CD4-positive, CD25-positive, alpha-beta regulatory T cell (primary cell): ENCODE results near the gene NEURL1. TPM values are rescaled to one million over a fixed set of nuclear protein-coding genes. Genes with fewer than 3 reads are reported as not detected.
A peak's percentile ranks its signal among the peaks of the same experiment; 100 is the strongest.

ENCODE experiments used
- ATAC-seq, 2 donors: fragments of 150-1000 bp; cut with Tn5 transposase; one replicate each; pipeline ENCODE4 v1.10.0; 2021; ENCODE audit warnings: low read depth in 2 of 2, moderate number of reproducible peaks in 2 of 2, moderate library complexity in 1 of 2
- DNase-seq, 3 donors: peaks; one replicate each; pipeline versions ENCODE4 v3.0.0 to v3.0.0-alpha.2; 2012 to 2022; ENCODE audit warnings: mixed read lengths in 1 of 3
- H3K27ac ChIP-seq: one replicate; pipeline ENCODE4 v1.7.0; 2013; ENCODE audit warnings: mild to moderate bottlenecking, low read length; ENCODE audit not compliant: insufficient read depth, poor library complexity, severe bottlenecking
- H3K27me3 ChIP-seq: one replicate; pipeline ENCODE4 v1.7.0; 2013; ENCODE audit warnings: low read length; ENCODE audit not compliant: control insufficient read depth, insufficient read depth
- H3K36me3 ChIP-seq: one replicate; pipeline ENCODE4 v1.7.0; 2013; ENCODE audit warnings: mild to moderate bottlenecking, low read length, moderate library complexity; ENCODE audit not compliant: control insufficient read depth, insufficient read depth
- H3K4me1 ChIP-seq: 2 replicates; pipeline ENCODE4 v1.7.0; 2013; ENCODE audit warnings: mild to moderate bottlenecking, low read length; ENCODE audit not compliant: insufficient read depth, control insufficient read depth, poor library complexity, severe bottlenecking
- H3K4me3 ChIP-seq: one replicate; pipeline ENCODE4 v1.7.0; 2013; ENCODE audit warnings: low read depth, mild to moderate bottlenecking, low read length, moderate library complexity
- H3K9me3 ChIP-seq, 2 experiments: 1 replicate in 1 of 2; 2 replicates in 1 of 2; pipeline ENCODE4 v1.7.0; 2013; ENCODE audit warnings: low read length in 2 of 2, mild to moderate bottlenecking in 1 of 2, moderate library complexity in 1 of 2; ENCODE audit not compliant: control insufficient read depth in 2 of 2
- H3K27ac Mint-ChIP-seq, 3 donors: one replicate each; pipeline ENCODE4 v1.8.0; 2020 to 2022; ENCODE audit warnings: mild to moderate bottlenecking in 3 of 3, mixed read lengths in 3 of 3, moderate library complexity in 2 of 3
- H3K27me3 Mint-ChIP-seq: one replicate; pipeline ENCODE4 v1.8.0; 2022; ENCODE audit warnings: mild to moderate bottlenecking, mixed read lengths
- H3K36me3 Mint-ChIP-seq: one replicate; pipeline ENCODE4 v1.8.0; 2020; ENCODE audit warnings: mixed read lengths
- H3K4me1 Mint-ChIP-seq, 4 donors: one replicate each; pipeline ENCODE4 v1.8.0; 2020 to 2022; ENCODE audit warnings: mixed read lengths in 4 of 4, mild to moderate bottlenecking in 1 of 4
- H3K4me3 Mint-ChIP-seq, 4 donors: one replicate each; pipeline ENCODE4 v1.8.0; 2020 to 2022; ENCODE audit warnings: mild to moderate bottlenecking in 4 of 4, mixed read lengths in 4 of 4, moderate library complexity in 3 of 4
- H3K9me3 Mint-ChIP-seq, 7 donors: one replicate each; pipeline ENCODE4 v1.8.0; 2020 to 2022; ENCODE audit warnings: mixed read lengths in 7 of 7, mild to moderate bottlenecking in 3 of 7, moderate library complexity in 2 of 7
- polyA plus RNA-seq, 4 donors: library from polyadenylated mRNA; unstranded; fragments of 300-500 nt; fragmentation: Illumina TruSeq; gene quantifications; one replicate each; pipeline ENCODE4 v1.2.3, GENCODE V29; 2021
- total RNA-seq: library from RNA; stranded (reverse); gene quantifications from one replicate; pipeline ENCODE4 v1.2.3, GENCODE V29; 2022

NEURL1 gene
- total and polyA plus RNA-seq, 5 donors from 2014 or later: 0.29 to 1.1 (median 0.71) TPM

- Histone ChIP-seq H3K4me1 (no peaks in the 10 kb centered on the region), H3K27ac (no peak overlapping the region), H3K4me3 (no peak overlapping the region), H3K36me3 (no peaks in the 10 kb centered on the region), H3K9me3 (no peaks in the 10 kb centered on the region), H3K27me3 (no peaks in the 10 kb centered on the region)
- Mint-ChIP-seq H3K9me3 (no peaks in the 10 kb centered on the region), H3K4me1 (no peaks in the 10 kb centered on the region), H3K4me3 (no peak overlapping the region), H3K27ac (no peak overlapping the region), H3K27me3 (peaks cover 11% of the 10 kb centered on the region), H3K36me3 (no peaks in the 10 kb centered on the region)
- no peak for DNase-seq
- no peak for ATAC-seq
Measured at GRCh38 chr10:103574097-103575061, 80.9 kb downstream of the NEURL1 start.

GRCh38 chr10:103575416-103576075 is 82.0 kb downstream of the NEURL1 start:
- Histone ChIP-seq H3K36me3 (no peaks in the 10 kb centered on the region), H3K9me3 (no peaks in the 10 kb centered on the region), H3K27ac (no peak overlapping the region), H3K27me3 (no peaks in the 10 kb centered on the region), H3K4me3 (no peak overlapping the region), H3K4me1 (no peaks in the 10 kb centered on the region)
- no peaks in the 10 kb centered on the region for H3K9me3 Mint-ChIP-seq
- no peak overlapping the region for H3K27ac Mint-ChIP-seq
- no peaks in the 10 kb centered on the region for H3K4me1 Mint-ChIP-seq
- H3K27me3 Mint-ChIP-seq: peaks cover 12% of the 10 kb centered on the region
- ATAC-seq (no peak), DNase-seq (no peak)
- H3K36me3 Mint-ChIP-seq: no peaks in the 10 kb centered on the region
- no peak overlapping the region for H3K4me3 Mint-ChIP-seq

GRCh38 chr10:103576076-103576471 is 82.6 kb downstream of the NEURL1 start:
- Histone ChIP-seq H3K9me3 (no peaks in the 10 kb centered on the region), H3K27ac (no peak overlapping the region), H3K36me3 (no peaks in the 10 kb centered on the region), H3K4me1 (no peaks in the 10 kb centered on the region), H3K27me3 (no peaks in the 10 kb centered on the region), H3K4me3 (no peak overlapping the region)
- ATAC-seq: no peak
- Mint-ChIP-seq H3K27me3 (peaks cover 16% of the 10 kb centered on the region), H3K4me3 (no peak overlapping the region), H3K27ac (no peak overlapping the region), H3K4me1 (no peaks in the 10 kb centered on the region), H3K36me3 (no peaks in the 10 kb centered on the region), H3K9me3 (no peaks in the 10 kb centered on the region)
- no peak for DNase-seq

- no peaks in the 10 kb centered on the region for H3K4me1 Mint-ChIP-seq
- no peaks in the 10 kb centered on the region for H3K36me3 Mint-ChIP-seq
Measured at GRCh38 chr10:103576862-103577261, 83.4 kb downstream of the NEURL1 start.

GRCh38 chr10:103578782-103579382 is 85.4 kb downstream of the NEURL1 start:
- Histone ChIP-seq H3K27me3 (no peaks in the 10 kb centered on the region), H3K27ac (no peak overlapping the region), H3K36me3 (no peaks in the 10 kb centered on the region), H3K4me3 (no peak overlapping the region), H3K9me3 (no peaks in the 10 kb centered on the region), H3K4me1 (peaks cover 7% of the 10 kb centered on the region)
- peak in 1 of 2 donors; percentile 43 for ATAC-seq
- DNase-seq: peak in 1 of 3 donors; percentile 52
- Mint-ChIP-seq H3K36me3 (no peaks in the 10 kb centered on the region), H3K4me3 (no peak overlapping the region), H3K9me3 (no peaks in the 10 kb centered on the region), H3K27ac (no peak overlapping the region), H3K27me3 (peaks cover 10% of the 10 kb centered on the region), H3K4me1 (peaks cover 0 to 9% (median 3%) of the 10 kb centered on the region in 4 donors)

More at GRCh38 chr10:103576862-103577261, 83.4 kb downstream of the NEURL1 start:
- no peak overlapping the region for H3K4me3 ChIP-seq
- H3K27me3 ChIP-seq: no peaks in the 10 kb centered on the region
- H3K9me3 Mint-ChIP-seq: no peaks in the 10 kb centered on the region
- peaks cover 17% of the 10 kb centered on the region for H3K27me3 Mint-ChIP-seq
- H3K27ac Mint-ChIP-seq: no peak overlapping the region
- H3K4me1 ChIP-seq: no peaks in the 10 kb centered on the region
- no peak overlapping the region for H3K27ac ChIP-seq
- no peak for ATAC-seq
- H3K4me3 Mint-ChIP-seq: no peak overlapping the region
- no peak for DNase-seq
- no peaks in the 10 kb centered on the region for H3K36me3 ChIP-seq
- H3K9me3 ChIP-seq: no peaks in the 10 kb centered on the region

- Mint-ChIP-seq H3K4me1 (peaks cover 0 to 13% (median 5%) of the 10 kb centered on the region in 4 donors), H3K27ac (no peak overlapping the region), H3K27me3 (peaks cover 10% of the 10 kb centered on the region), H3K9me3 (no peaks in the 10 kb centered on the region), H3K4me3 (no peak overlapping the region), H3K36me3 (no peaks in the 10 kb centered on the region)
- H3K9me3 ChIP-seq: no peaks in the 10 kb centered on the region
- H3K27ac ChIP-seq: no peak overlapping the region
- no peaks in the 10 kb centered on the region for H3K36me3 ChIP-seq
- peaks cover 11% of the 10 kb centered on the region for H3K4me1 ChIP-seq
- ATAC-seq: no peak
- no peak for DNase-seq
- H3K27me3 ChIP-seq: no peaks in the 10 kb centered on the region
- H3K4me3 ChIP-seq: no peak overlapping the region
Measured at GRCh38 chr10:103580011-103580410, 86.5 kb downstream of the NEURL1 start.

GRCh38 chr10:103580430-103580829 is 86.9 kb downstream of the NEURL1 start:
- Mint-ChIP-seq H3K4me3 (no peak overlapping the region), H3K27ac (no peak overlapping the region)

More at GRCh38 chr10:103580430-103580829, 86.9 kb downstream of the NEURL1 start:
- DNase-seq: no peak
- Histone ChIP-seq H3K27ac (no peak overlapping the region), H3K9me3 (no peaks in the 10 kb centered on the region), H3K4me3 (no peak overlapping the region), H3K36me3 (no peaks in the 10 kb centered on the region), H3K4me1 (peaks cover 12% of the 10 kb centered on the region), H3K27me3 (no peaks in the 10 kb centered on the region)
- peaks cover 10% of the 10 kb centered on the region for H3K27me3 Mint-ChIP-seq
- no peaks in the 10 kb centered on the region for H3K9me3 Mint-ChIP-seq
- ATAC-seq: no peak
- H3K4me1 Mint-ChIP-seq: peaks cover 0 to 16% (median 6%) of the 10 kb centered on the region in 4 donors
- H3K36me3 Mint-ChIP-seq: no peaks in the 10 kb centered on the region
